Hematopoietic multipotent progenitor cell treated with erythropoietin and hydrocortisone succinate and interleukin-3 and kit ligand, for 15 days (in vitro differentiated cells): Measurements from ENCODE around the gene ITGB3BP.
"Not testable (repeated sequence)": the region's sequence is repeated elsewhere in the genome, so short reads cannot be mapped to it uniquely, and the experiment has no call there.

Source experiments
- DNase-seq: peaks from one replicate; pipeline ENCODE4 v3.0.0-alpha.2; 2015; ENCODE audit warnings: low spot score

Gene ITGB3BP

DNA sequence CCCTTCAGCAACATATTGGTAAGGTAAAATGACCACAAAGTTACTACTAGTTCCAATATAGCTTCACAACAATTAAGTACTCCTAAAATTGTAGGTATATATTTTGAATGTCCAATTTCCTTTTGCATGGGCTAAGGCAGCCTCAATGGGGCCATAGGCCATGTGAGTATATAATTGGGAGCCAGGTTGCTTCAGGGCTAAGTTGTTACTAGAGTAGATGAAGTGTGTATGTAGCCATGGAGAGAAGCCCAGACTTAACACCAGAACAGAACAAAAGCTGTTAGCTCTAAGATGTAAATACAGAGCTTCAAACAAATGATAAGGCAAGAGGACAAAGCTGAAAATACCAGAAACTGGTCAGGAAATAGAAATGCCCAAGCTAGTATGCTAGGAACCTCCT, 16.2 kb downstream of the ITGB3BP start:
- no peak for DNase-seq

DNA sequence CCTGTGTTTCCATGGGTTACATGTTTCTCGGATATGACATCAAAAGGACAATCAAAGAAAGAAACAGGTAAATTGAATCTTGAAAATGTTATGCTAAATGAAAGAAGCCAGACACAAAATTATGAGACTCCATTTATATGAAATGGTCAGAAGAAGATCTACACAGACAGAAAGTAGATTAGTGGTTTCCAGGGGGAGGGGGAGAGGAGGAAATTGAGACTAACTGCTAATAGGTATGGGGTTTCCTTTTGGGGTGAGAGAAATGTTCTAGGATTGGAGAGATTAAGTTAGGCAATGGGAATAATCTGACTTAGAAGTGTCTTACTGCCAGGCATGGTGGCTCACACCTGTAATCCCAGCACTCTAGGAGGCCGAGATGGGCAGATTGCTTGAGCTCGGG, 21.8 kb downstream of the ITGB3BP start:
- no peak for DNase-seq

DNA sequence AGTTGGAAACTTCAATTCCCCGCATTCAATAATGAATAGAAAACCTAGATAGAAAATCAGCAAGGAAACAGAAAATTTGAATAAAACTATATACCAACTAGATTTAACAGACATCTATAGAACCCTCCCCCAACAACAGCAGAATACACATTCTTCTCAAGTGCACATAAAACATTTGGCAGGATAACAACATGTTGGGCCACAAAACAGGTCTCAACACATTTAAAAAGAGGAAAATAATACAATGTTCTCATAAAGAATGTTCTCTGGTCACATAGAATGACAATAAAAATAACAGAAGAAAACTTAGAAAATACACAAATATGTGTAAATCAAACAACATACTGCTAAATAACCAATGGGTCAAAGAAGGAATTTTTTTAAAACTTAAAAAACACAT, 24.9 kb downstream of the ITGB3BP start:
- DNase-seq, result no peak

DNA sequence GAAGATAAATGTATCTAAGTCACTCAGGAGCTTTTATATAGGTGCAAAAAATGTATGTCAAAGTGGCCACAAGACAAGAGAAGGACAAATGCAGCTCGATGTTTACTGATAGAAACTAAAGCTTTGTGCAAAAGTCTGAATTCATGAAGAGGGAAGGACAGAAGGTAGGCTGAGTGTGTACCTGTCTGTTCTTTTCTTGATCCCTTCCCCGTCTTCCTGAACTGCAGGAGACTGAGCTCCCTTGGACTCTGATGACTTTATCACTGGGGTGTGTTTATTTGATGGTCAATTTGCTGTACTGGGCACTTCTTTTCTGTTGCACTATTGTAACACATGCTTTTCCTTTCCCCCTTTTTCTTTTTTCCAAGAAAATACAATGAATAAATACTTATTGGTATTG, 25.4 kb downstream of the ITGB3BP start:
- DNase-seq, result no peak

DNA sequence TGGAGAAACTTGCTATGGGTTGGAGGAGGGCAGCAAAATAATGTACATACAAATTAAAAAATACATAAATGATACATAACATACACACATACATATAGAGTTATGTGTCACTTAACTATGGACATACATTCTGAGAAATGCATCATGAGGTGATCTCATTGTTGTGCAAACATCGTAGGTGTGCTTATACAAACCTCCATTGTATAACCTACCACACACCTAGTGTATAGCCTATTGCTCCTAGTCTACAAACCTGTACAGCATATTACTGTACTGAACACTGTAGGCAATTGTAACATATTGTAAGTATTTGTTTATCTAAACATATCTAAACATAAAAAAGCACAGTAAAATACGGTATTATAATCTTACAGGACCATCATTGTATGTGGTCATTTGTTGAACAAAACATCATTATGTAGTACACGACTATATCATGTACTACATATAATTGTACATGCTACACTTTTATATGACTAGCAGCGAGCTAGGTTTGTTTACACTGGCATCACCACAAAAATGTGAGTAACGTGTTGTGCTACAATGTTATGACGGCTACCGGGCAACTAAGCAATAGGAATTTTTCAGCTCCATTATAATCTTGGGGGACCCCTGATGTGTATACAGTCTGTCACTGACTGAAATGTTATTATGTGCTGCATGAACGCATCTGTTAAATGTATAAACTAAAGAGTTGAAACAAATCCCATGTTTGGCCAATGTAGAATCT, 35.5 kb downstream of the ITGB3BP start:
- DNase-seq, result no peak

DNA sequence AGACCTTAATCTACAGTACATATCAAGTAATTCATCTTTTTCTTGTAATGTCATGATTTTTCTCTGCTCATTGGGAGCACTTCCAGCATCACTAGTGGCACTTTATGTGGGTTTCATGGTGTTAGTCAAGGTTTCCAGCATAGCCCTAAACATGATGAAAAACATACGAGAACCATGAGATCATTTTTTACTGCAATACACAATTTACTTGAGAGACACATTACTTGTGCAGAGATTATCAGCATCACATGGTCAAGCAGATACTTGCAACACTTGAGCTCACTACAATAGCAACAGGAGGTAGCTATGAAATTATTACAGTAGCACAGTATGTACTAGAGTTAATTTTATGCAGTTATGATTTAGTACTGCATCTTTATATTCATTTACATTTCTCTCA, 36.4 kb downstream of the ITGB3BP start:
- no peak for DNase-seq

DNA sequence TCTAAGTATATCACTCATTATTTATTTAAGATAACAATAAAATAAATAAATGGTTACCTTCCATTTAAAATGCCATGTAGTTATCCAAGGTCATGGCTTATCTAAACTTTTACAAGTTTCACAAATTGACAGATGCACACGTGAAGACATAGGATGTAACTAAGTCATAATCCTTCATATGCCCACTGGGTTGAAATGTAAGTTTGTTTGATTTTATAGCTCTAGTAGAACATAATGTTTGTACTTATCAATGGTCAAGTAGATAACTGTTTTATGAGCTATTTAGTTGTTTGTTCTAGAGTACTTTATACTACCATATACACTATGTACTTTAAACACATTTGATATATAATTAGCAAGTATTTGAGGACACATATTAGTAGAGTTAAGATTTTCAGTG, 43.0 kb downstream of the ITGB3BP start:
- no peak for DNase-seq

DNA sequence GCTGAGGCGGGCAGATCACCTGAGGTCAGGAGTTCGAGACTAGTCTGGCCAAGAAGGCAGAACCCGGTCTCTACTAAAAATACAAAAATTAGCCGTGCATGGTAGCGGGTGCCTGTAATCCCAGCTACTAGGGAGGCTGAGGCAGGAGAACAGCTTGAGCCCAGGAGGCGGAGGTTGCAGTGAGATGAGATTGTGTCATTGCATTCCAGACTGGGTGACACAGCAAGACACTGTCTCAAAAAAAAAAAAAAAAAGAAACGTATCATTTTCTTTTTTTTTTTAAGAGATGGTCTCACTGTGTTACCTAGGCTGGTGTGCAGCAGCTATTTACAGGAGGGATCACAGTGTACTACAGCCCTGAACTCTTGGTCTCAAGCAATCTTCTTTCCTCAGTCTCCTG, 47.3 kb downstream of the ITGB3BP start:
- DNase-seq, result no peak

DNA sequence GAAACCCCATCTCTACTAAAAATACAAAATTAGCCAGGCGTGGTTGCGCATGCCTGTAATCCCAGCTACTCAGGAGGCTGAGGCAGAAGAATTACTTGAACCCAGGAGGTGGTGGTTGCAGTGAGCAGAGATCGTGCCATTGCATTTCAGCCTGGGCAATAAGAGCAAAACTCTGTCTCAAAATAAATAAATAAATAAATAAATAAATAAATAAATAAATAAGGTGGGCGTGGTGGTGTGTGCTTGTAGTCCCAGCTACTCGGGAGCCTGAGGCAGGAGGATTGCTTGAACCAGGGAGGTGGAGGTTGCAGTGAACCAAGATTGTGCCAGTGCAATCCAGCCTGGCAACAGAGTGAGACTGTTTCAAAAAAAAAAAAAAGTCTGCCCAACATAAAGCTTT, 54.3 kb downstream of the ITGB3BP start:
- DNase-seq, result not testable (repeated sequence)

DNA sequence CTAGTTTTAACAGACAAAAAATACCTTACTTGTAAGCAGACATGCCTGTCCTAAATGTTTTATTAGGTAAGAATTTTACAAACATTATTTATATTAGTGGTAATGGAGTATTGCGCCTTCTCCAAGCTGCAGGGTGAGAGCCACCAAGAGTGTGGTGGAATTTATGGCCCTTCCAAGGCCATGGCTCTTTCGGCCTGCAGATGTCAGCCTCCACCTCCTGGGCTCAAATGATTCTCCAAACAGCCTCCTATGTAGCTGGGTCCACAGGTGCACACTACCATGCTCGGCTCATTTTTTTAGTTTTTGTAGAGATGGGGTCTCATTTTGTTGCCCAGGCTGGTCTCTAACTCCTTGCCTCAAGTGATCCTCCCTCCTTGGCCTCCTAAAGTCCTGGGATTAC, 56.3 kb downstream of the ITGB3BP start:
- no peak for DNase-seq

DNA sequence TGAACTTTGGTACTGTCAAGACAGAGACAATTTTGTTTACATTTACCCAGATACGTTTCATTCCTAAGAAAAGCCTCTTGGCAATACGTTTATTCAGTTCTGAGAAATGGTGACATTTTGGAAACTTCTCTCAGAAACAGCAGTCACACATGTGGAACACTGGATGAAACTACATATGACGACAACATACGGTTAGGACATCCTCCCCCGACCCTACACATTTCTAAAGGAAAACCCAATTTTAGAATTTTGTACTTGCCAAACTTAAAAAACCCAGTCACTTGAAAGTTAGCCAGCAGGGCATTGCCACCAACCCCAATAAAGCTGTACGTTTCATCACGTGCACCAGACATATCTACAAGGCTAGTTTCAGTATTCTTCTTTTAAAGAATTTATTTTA, 56.8 kb downstream of the ITGB3BP start:
- no peak for DNase-seq

DNA sequence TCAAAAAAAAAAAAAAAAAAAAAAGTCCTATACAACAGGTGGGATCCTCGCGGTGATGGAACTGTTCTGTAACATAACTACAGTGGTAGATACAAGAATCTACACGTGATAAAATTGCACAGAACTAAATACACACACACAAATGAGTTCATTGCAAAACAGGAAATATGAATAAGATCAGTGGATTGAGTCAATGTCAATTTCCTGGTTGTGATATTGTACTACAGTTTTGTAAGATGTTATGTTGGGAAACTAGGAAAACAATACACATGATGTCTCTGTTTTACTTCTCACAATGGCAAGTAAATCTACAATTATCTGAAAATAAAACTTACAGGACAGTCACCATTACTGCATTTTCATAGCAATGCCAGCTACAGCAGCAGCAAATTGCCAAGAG, 59.8 kb downstream of the ITGB3BP start:
- no peak for DNase-seq

DNA sequence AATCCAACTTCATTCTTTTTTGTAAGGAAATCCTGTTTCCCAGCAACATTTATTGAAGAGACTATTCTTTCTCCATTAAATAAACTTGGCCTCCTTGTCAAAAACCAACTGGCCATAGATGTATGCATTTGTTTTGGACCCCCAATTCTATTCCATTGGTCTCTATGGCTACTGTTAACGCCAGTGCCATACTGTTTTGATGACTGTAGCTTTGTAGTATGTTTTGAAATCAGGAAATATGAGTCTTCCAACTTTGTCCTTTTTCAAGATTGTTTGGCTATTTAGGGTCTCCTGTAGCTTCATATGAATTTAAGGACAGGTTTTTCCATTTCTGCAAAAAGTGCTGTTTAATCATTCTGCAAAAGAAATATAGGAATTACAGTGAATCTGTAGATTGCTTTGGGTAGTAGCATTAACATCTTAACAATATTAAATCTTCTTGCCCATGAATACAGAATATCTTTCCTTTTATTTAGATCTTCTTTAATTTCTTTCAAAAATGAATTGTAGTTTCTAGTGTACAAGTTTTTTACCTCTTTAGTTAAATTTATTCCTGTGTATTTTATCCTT, 61.3 kb downstream of the ITGB3BP start:
- DNase-seq, result no peak

DNA sequence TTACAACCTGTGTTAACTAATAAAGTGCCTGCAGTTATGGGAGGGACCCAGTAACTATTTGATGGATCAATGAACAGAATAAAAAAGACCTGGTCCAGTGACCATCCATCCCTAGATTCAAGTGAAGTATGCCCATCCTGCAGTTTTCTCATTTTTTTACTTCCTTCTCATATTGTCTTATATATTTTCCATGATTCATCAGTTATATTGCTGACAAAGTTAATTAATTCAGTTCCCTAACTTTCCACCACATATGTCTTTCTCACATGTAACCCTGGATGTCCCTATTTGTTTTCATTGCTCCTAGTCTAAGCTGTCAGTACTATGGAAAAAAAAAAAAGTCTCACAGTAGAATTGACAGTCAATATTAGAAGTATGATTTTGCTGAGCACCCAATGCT, 64.3 kb downstream of the ITGB3BP start:
- no peak for DNase-seq

DNA sequence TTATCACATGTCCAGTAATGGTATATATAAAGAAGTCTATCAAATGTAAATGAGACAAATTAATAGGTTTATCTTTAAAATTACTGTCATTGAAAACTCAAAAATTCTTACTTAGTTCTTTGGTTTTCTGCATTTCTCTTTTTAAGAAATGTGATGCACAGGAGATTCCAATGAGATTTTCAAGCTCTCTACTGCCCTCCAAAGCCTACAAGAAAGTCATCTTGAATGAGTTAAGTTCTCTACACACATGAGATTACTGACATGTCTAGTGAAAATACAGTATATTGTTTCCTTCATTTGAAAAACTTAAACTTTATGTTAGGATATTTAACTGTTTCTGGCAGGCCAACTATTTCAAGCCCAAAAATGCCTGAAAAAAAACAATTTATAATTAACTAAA, 68.8 kb downstream of the ITGB3BP start:
- no peak for DNase-seq

DNA sequence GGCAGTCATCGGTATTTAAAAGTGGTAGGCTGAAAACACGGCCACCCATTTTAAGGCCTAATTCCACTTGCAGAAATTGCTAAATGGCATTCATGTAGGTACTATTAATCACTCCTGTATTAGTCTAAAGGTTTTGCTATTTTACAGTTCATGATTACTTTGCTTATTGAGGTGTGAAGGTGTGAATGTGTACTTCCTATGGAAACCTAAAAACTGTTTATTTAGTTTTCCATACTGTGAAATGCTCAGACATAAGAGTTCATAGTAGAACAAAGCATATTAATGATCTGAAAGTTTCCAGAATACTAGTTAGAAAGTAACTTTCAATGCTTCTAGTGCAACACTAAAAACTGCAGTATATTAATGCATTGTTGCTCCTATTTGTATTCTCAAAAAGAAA, 69.8 kb downstream of the ITGB3BP start:
- DNase-seq, result no peak

DNA sequence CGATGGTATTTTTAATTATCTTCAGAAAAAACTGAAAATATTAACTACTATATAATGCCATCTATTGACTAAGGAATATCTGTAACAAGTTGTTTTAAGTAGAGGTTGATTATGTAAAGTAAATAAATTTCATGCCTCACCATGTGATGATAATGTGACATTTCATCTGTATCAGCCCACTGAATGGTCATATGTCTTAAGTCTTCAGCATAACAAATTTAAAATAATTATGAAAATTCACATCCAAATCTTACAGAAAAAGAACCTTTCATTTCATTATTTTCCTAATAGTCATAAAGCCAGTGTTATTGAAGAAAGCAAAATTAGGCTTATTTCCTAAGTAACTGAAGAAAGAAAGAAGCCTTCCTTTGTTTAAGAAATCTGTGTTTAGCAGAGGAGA, 72.6 kb downstream of the ITGB3BP start:
- DNase-seq, result no peak

DNA sequence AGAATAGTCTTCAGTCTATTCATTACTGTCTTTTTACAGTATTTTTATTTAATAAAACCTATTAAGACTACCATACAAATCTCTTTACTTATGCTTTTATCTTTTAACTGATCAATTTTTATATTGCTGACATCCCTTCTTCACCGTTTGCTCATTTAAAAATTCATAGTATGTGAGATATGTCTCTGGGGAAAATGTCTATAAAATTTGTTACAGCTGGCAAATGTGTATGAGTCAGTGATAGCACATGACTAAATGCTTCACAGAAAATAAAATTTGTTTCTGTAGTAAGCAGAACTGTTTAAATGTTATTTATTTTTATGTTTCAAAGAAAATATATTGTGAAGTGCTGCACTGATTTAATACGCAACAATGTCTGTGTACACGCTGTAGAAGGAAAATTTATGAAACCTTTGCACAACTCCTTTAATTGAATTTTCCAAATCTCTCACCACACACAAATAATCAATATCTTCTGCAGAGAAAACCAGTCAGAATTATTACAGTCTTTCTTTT, 74.2 kb downstream of the ITGB3BP start:
- no peak for DNase-seq

DNA sequence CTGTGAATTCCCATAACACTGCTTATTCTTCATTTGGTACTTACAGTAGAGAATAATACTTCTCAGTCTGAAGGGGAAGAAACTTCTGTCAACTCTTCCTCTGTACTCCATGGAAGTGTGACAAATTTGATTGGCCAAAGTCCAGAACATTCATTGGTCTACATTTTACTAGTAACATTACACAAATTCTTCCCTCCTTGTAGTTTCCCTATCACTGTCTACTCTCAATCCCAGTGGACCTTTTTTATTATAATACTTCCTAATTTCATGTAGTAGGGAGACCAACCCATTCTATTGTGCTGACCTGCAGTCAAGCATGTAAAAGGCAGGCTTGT, 80.9 kb downstream of the ITGB3BP start:
- DNase-seq, result no peak

DNA sequence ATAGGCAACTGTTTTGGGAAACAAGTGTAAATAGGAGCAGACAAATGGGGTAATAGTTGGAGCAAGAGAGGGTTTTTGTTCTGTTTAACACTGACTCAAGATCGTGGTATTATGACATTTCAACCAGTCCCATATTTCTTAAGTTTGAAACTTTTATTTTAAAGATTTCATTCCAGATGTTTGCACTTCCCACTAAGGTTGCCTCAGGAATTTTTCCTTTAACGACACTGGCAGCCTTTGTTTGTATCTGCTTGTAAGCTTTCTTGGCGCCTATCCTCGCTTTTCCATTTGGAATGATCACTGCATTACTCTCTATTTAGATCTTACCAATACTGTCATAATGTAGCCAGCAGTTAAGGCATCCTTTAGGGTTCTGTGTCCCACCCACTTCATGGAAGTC, 87.9 kb downstream of the ITGB3BP start:
- DNase-seq, result no peak

DNA sequence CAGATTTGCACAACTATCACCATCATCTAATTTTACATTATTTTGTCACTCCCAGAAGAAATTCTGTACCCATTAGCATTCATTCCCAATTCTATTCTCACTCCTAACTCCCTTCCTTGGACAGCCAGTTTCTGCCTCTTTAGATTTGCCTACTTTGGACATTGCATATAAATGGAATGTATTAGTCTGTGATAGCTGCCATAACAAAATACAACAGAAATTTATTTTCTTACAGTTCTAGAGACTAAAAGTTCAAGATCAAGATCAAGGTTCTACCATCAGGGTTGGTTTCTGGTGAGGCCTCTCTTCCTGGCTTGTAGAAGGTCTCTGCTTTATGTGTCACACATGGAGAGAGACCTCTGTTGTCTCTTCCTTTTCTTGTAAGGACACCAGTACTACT, 93.7 kb downstream of the ITGB3BP start:
- no peak for DNase-seq

DNA sequence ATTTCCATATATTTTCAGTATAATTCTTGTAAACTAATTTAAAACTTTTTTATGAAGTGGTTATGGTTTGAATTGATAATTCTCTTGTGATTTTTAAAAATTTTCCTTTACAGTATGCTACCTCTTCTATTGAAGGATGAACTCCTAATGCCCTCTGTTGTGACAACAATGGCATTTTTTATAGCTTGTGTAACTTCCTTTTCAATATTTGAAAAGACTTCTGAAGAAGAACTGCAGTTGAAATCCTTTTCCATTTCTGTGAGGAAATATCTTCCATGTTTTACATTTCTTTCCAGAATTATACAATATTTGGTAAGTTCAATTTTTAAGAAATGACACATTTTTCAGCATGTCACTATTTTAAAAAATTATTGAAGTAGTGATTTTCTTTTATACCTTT, 94.2 kb downstream of the ITGB3BP start:
- DNase-seq, result no peak

DNA sequence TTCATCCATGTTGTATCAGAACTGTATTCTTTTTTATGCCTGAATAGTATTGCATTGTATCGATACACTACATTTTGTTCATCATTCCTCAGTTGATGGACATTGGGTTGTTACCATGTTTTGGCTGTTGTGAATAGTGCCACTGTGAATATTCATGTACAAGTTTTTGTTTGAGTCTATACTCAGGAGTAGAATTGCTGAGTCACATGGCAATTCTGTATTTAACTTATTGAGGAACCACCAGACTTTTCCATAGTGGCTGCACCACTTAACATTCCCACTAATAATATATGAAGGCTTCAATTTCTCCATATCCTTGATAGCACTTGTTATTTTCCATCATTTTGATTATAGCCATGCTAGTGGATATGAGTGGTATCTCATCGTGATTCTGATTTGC, 99.4 kb downstream of the ITGB3BP start:
- DNase-seq, result no peak

DNA sequence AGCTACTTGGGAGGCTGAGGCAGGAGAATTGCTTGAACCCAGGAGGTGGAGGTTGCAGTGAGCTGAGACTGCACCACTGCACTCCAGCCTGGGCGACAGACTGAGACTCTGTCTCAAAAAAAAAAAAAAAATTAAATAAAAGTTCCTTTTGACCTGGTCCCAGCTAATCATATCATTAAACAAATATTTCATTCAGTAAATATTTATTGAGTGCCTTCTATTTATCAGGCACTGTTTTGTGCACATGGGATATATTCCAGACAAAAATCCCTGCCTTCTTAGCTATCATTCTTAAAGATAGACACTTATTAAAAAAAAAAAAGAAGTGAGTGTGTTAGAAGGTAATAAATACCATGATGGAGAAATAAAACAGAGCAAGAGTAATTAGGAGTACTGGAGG, 102.3 kb downstream of the ITGB3BP start:
- DNase-seq, result not testable (repeated sequence)
